Muscle layer of duodenum (tissue), 2 donors: Measurements from ENCODE around the gene PHOX2A.

Experiments
- H3K27ac ChIP-seq: one replicate; pipeline ENCODE4 v1.7.0; 2013; ENCODE audit warnings: mild to moderate bottlenecking, low read length
- H3K27me3 ChIP-seq: one replicate; pipeline ENCODE4 v1.7.0; 2013; ENCODE audit warnings: low read depth, mild to moderate bottlenecking, control low read depth, low read length
- H3K36me3 ChIP-seq, 2 donors: one replicate each; pipeline ENCODE4 v1.7.0; 2013; ENCODE audit warnings: low read length in 2 of 2, control low read depth in 1 of 2, mild to moderate bottlenecking in 1 of 2; ENCODE audit not compliant: insufficient read depth in 2 of 2, control insufficient read depth in 1 of 2
- H3K4me1 ChIP-seq, 2 donors: one replicate each; pipeline ENCODE4 v1.7.0; 2013; ENCODE audit warnings: low read length in 2 of 2, mild to moderate bottlenecking in 2 of 2, control low read depth in 1 of 2, moderate library complexity in 1 of 2; ENCODE audit not compliant: insufficient read depth in 2 of 2, control insufficient read depth in 1 of 2
- H3K4me3 ChIP-seq, 2 donors: one replicate each; pipeline ENCODE4 v1.7.0; 2013; ENCODE audit warnings: low read length in 2 of 2, low read depth in 1 of 2, mild to moderate bottlenecking in 1 of 2
- H3K9me3 ChIP-seq, 2 donors: one replicate each; pipeline ENCODE4 v1.7.0; 2013; ENCODE audit warnings: low read length in 2 of 2, control low read depth in 1 of 2, mild to moderate bottlenecking in 1 of 2; ENCODE audit not compliant: control insufficient read depth in 1 of 2
- donor health status: healthy.

The PHOX2A gene

GRCh38 chr11:72232260-72233055, 11.5 kb downstream of the PHOX2A start:
- no peak overlapping the region for H3K4me3 ChIP-seq
- no peaks in the 10 kb centered on the region for H3K9me3 ChIP-seq
- peaks cover 0 to 35% of the 10 kb centered on the region in 2 donors for H3K4me1 ChIP-seq
- H3K27me3 ChIP-seq, result no peaks in the 10 kb centered on the region
- peaks cover 76 to 90% of the 10 kb centered on the region in 2 donors for H3K36me3 ChIP-seq
- H3K27ac ChIP-seq, result no peak overlapping the region

- Histone ChIP-seq H3K4me3 (no peak overlapping the region), H3K27ac (no peak overlapping the region), H3K27me3 (no peaks in the 10 kb centered on the region), H3K36me3 (peaks cover 70 to 84% of the 10 kb centered on the region in 2 donors), H3K4me1 (peaks cover 0 to 35% of the 10 kb centered on the region in 2 donors), H3K9me3 (no peaks in the 10 kb centered on the region)
These were observed 12.3 kb downstream of the PHOX2A start for GRCh38 chr11:72231396-72232259.

- Histone ChIP-seq H3K4me3 (no peak overlapping the region), H3K9me3 (no peaks in the 10 kb centered on the region), H3K27ac (no peak overlapping the region), H3K4me1 (peaks cover under 1 to 35% of the 10 kb centered on the region in 2 donors), H3K36me3 (peaks cover 64 to 76% of the 10 kb centered on the region in 2 donors), H3K27me3 (no peaks in the 10 kb centered on the region)
These were observed 13.1 kb downstream of the PHOX2A start for GRCh38 chr11:72230764-72231365.

GRCh38 chr11:72229925-72230763, 13.8 kb downstream of the PHOX2A start:
- peaks cover 63 to 69% of the 10 kb centered on the region in 2 donors for H3K36me3 ChIP-seq
- H3K27ac ChIP-seq, result no peak overlapping the region
- H3K27me3 ChIP-seq, result no peaks in the 10 kb centered on the region
- no peak overlapping the region for H3K4me3 ChIP-seq
- H3K9me3 ChIP-seq, result no peaks in the 10 kb centered on the region
- peaks cover 7 to 35% of the 10 kb centered on the region in 2 donors for H3K4me1 ChIP-seq

GRCh38 chr11:72229336-72229924, 14.5 kb downstream of the PHOX2A start:
- Histone ChIP-seq H3K4me1 (peaks cover 7 to 34% of the 10 kb centered on the region in 2 donors), H3K9me3 (no peaks in the 10 kb centered on the region), H3K4me3 (no peak overlapping the region), H3K27me3 (no peaks in the 10 kb centered on the region), H3K27ac (no peak overlapping the region), H3K36me3 (peaks cover 59 to 62% of the 10 kb centered on the region in 2 donors)

GRCh38 chr11:72228844-72229231, 15.1 kb downstream of the PHOX2A start:
- H3K4me1 ChIP-seq, result peaks cover 7 to 34% of the 10 kb centered on the region in 2 donors
- H3K4me3 ChIP-seq, result no peak overlapping the region
- H3K27me3 ChIP-seq, result no peaks in the 10 kb centered on the region
- no peak overlapping the region for H3K27ac ChIP-seq
- H3K9me3 ChIP-seq, result no peaks in the 10 kb centered on the region
- peaks cover 53 to 56% of the 10 kb centered on the region in 2 donors for H3K36me3 ChIP-seq

GRCh38 chr11:72228229-72228843, 15.6 kb downstream of the PHOX2A start:
- H3K9me3 ChIP-seq, result no peaks in the 10 kb centered on the region
- peaks cover 48 to 51% of the 10 kb centered on the region in 2 donors for H3K36me3 ChIP-seq
- H3K27me3 ChIP-seq, result no peaks in the 10 kb centered on the region
- H3K4me3 ChIP-seq, result no peak overlapping the region
- no peak overlapping the region for H3K27ac ChIP-seq
- H3K4me1 ChIP-seq, result peaks cover 7 to 34% of the 10 kb centered on the region in 2 donors

- Histone ChIP-seq H3K4me1 (peaks cover 7 to 37% of the 10 kb centered on the region in 2 donors), H3K27me3 (no peaks in the 10 kb centered on the region)
These were observed 16.4 kb downstream of the PHOX2A start for GRCh38 chr11:72227316-72228228.

GRCh38 chr11:72226701-72227100, 17.3 kb downstream of the PHOX2A start:
- no peak overlapping the region for H3K27ac ChIP-seq
- H3K4me3 ChIP-seq, result no peak overlapping the region
- peaks cover 31 to 35% of the 10 kb centered on the region in 2 donors for H3K36me3 ChIP-seq
- H3K9me3 ChIP-seq, result no peaks in the 10 kb centered on the region
- peaks cover 10 to 44% of the 10 kb centered on the region in 2 donors for H3K4me1 ChIP-seq
- no peaks in the 10 kb centered on the region for H3K27me3 ChIP-seq

More at GRCh38 chr11:72227316-72228228, 16.4 kb downstream of the PHOX2A start:
- no peak overlapping the region for H3K27ac ChIP-seq
- H3K4me3 ChIP-seq, result no peak overlapping the region
- no peaks in the 10 kb centered on the region for H3K9me3 ChIP-seq
- H3K36me3 ChIP-seq, result peaks cover 40 to 44% of the 10 kb centered on the region in 2 donors
